Astrocyte (in vitro differentiated cells and primary cell): ENCODE results near the gene NIPBL.

Experiments
- CTCF ChIP-seq: IDR thresholded peaks from 2 replicates; pipeline ENCODE4 v1.5.1; 2011; ENCODE audit warnings: low read depth, mild to moderate bottlenecking, inconsistent platforms, low read length, moderate library complexity; ENCODE audit not compliant: insufficient read depth
- EZH2 ChIP-seq: IDR thresholded peaks from 2 replicates; pipeline ENCODE4 v1.6.1; 2012; ENCODE audit warnings: mild to moderate bottlenecking, low read length, inconsistent platforms; ENCODE audit not compliant: insufficient read depth

GRCh38 chr5:36929438-36929837 lies 52.9 kb downstream of the NIPBL start:
- TF ChIP-seq CTCF: no peak
- TF ChIP-seq EZH2: no peak
